ENCODE results near the gene PTPRG.

Gene PTPRG

DNA sequence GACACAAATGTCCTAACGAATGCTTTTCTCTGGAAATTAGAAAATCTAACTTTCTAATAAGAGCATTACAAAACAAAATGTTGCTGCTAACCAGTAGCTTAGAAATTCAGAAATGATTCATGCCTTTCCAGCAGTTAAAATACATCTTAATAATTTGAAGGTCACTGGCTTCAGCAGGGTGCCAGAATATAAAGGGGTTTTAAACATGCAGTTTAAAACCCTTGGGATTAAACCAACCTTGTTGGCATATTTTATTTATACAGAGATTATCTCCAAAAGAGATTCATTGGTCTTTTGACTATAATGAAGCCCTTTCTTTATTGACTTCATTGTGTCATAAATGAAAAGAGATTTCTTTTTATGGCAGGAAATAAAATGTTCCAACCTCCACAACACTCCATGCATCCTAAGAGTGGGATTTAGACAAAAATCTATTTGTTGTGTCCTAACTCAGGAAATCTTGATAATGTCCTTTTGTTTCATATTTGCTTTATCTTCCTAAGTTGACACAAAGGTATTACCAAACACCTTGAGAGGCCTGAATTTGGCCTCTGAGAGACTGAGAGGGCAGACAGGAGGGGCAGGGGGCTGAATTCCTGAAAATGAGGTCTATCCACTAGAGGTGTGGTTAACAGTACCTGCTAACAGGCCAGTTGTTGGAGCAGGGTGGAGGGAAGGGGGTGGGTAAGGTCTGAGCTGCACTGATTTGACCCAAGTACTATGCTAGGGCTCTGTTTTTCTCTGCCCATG lies 687.5 kb downstream of the PTPRG start:
- Histone ChIP-seq H3K27me3 (ENCODE audit: low read depth, low read length) (no peaks in the 10 kb centered on the region), H3K36me3 (replicated peaks; ENCODE audit: low read depth, low read length) (no peaks in the 10 kb centered on the region), H3K27ac (ENCODE audit: low read length) (no peak overlapping the region), H3K9ac (ENCODE audit: low read length) (no peak overlapping the region), H4K20me1 (ENCODE audit: insufficient read depth, low read length) (no peaks in the 10 kb centered on the region), H3K9me3 (ENCODE audit: insufficient read depth, low read length) (no peaks in the 10 kb centered on the region), H3K4me3 (ENCODE audit: low read length) (no peak overlapping the region), H2AFZ (ENCODE audit: low read depth, low read length) (no peak overlapping the region), H3K79me2 (ENCODE audit: low read length) (no peaks in the 10 kb centered on the region), H3K4me2 (ENCODE audit: low read length) (no peak overlapping the region), H3K4me1 (ENCODE audit: low read length) (0 out of 2 replicates have a peak, but pooled peaks cover 2% of the 10 kb centered on the region)
- TF ChIP-seq EZH2phosphoT487 (IDR thresholded peaks at IDR 0.05; ENCODE audit: low read depth): no peak
- TF ChIP-seq, protein P1, sequence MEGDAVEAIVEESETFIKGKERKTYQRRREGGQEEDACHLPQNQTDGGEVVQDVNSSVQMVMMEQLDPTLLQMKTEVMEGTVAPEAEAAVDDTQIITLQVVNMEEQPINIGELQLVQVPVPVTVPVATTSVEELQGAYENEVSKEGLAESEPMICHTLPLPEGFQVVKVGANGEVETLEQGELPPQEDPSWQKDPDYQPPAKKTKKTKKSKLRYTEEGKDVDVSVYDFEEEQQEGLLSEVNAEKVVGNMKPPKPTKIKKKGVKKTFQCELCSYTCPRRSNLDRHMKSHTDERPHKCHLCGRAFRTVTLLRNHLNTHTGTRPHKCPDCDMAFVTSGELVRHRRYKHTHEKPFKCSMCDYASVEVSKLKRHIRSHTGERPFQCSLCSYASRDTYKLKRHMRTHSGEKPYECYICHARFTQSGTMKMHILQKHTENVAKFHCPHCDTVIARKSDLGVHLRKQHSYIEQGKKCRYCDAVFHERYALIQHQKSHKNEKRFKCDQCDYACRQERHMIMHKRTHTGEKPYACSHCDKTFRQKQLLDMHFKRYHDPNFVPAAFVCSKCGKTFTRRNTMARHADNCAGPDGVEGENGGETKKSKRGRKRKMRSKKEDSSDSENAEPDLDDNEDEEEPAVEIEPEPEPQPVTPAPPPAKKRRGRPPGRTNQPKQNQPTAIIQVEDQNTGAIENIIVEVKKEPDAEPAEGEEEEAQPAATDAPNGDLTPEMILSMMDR (IDR thresholded peaks at IDR 0.05; ENCODE audit: low read depth, low read length): no peak

DNA sequence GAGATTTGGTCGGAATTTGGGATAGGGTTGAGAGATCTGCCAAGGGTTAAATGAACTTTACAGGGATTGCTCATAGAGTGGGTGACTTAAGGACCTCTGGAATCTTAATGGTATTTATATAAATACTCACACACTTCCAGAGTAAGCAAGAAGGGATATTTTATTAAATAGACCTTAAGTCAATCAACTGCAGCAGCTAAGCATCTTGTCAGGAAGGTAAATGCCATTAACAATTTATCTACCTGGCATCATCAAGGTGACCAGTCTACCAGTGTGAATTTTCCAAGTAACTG lies 688.1 kb downstream of the PTPRG start:
- Histone ChIP-seq H3K36me3 (replicated peaks; ENCODE audit: low read depth, low read length) (no peaks in the 10 kb centered on the region), H2AFZ (ENCODE audit: low read depth, low read length) (no peak overlapping the region), H3K79me2 (ENCODE audit: low read length) (no peaks in the 10 kb centered on the region), H3K9ac (ENCODE audit: low read length) (no peak overlapping the region), H3K4me1 (ENCODE audit: low read length) (no peaks in the 10 kb centered on the region), H3K4me3 (ENCODE audit: low read length) (no peak overlapping the region), H3K4me2 (ENCODE audit: low read length) (no peak overlapping the region), H3K9me3 (ENCODE audit: insufficient read depth, low read length) (no peaks in the 10 kb centered on the region), H3K27me3 (ENCODE audit: low read depth, low read length) (no peaks in the 10 kb centered on the region), H3K27ac (ENCODE audit: low read length) (no peak overlapping the region), H4K20me1 (ENCODE audit: insufficient read depth, low read length) (no peaks in the 10 kb centered on the region)
- TF ChIP-seq, protein P1 (IDR thresholded peaks at IDR 0.05; ENCODE audit: low read depth, low read length): no peak
- no peak for TF ChIP-seq EZH2phosphoT487 (IDR thresholded peaks at IDR 0.05; ENCODE audit: low read depth)

DNA sequence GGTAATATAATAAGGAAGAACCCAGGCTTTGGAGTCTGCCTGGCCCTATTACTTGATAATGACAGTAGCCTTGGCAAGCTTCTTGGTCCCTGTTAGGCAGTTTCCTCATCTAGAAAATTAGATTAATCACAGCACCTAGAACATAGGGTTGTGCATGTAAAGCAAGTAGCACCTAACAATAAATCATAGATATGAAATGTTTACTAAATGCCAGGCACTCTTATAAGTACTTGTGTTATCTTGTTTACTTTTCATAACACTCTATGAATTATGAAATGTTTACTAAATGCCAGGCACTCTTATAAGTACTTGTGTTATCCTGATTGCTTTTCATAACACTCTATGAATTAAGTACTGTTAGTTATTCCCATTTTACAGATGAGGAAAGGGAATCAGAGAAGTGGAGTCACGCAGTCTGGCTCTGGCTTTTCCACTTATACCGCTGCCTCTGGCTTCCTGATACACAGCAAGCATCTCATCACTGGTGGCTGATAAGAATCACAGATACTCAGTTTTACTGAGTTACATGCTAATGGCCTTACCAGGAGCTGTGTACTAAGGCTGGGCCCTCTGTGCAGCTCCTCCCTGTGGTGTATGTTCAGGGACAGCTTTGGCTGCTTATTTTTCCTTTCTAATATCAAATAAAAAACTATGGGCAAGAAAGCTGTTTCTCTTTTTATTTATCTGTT lies 688.6 kb downstream of the PTPRG start:
- H3K9me3 ChIP-seq (ENCODE audit: insufficient read depth, low read length): no peaks in the 10 kb centered on the region
- H3K27me3 ChIP-seq (ENCODE audit: low read depth, low read length): no peaks in the 10 kb centered on the region
- no peaks in the 10 kb centered on the region for H3K4me1 ChIP-seq (ENCODE audit: low read length)
- no peaks in the 10 kb centered on the region for H3K79me2 ChIP-seq (ENCODE audit: low read length)
- no peak overlapping the region for H2AFZ ChIP-seq (ENCODE audit: low read depth, low read length)
- TF ChIP-seq EZH2phosphoT487 (IDR thresholded peaks at IDR 0.05; ENCODE audit: low read depth): no peak
- TF ChIP-seq, protein P1 (IDR thresholded peaks at IDR 0.05; ENCODE audit: low read depth, low read length): no peak
- no peaks in the 10 kb centered on the region for H4K20me1 ChIP-seq (ENCODE audit: insufficient read depth, low read length)
- H3K27ac ChIP-seq (ENCODE audit: low read length): no peak overlapping the region
- no peaks in the 10 kb centered on the region for H3K36me3 ChIP-seq (replicated peaks; ENCODE audit: low read depth, low read length)
- H3K4me2 ChIP-seq (ENCODE audit: low read length): no peak overlapping the region
- no peak overlapping the region for H3K4me3 ChIP-seq (ENCODE audit: low read length)
- H3K9ac ChIP-seq (ENCODE audit: low read length): no peak overlapping the region

DNA sequence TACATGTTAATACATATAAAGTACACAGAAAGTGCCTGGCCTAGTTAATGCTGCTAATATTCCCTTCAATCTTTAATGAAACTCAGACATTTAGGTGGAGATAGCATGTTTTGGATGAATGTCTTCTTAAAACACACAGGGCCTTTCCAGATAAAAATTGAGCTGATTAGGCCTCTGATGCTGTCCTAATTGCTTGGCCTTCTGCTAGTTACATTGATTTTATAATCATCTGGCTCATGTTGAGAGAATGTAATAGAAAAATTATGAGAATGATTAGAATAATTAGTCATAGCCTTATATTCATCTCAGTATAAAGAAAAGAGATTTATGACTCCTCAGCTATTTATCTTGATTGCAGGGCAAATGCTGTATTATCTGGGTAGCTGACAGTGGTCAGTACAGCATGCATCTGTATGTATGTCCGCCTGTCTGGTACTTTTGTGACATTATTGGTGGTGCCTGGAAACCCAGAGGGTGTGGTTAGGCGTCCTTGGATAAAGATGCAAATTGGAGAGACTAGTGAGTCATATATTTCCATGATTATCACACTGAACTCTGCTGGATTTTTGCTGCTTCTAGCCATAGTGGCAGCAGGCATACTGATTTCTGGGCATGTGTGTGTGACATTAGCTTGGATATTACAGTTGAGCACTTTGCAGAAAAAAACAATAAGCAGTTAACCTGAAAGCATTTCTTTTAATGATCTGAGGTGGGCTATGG lies 691.2 kb downstream of the PTPRG start:
- H4K20me1 ChIP-seq (ENCODE audit: insufficient read depth, low read length): no peaks in the 10 kb centered on the region
- no peak overlapping the region for H3K9ac ChIP-seq (ENCODE audit: low read length)
- no peaks in the 10 kb centered on the region for H3K4me1 ChIP-seq (ENCODE audit: low read length)
- H3K4me2 ChIP-seq (ENCODE audit: low read length): no peak overlapping the region
- H3K36me3 ChIP-seq (replicated peaks; ENCODE audit: low read depth, low read length): no peaks in the 10 kb centered on the region
- H3K79me2 ChIP-seq (ENCODE audit: low read length): no peaks in the 10 kb centered on the region
- H3K9me3 ChIP-seq (ENCODE audit: insufficient read depth, low read length): no peaks in the 10 kb centered on the region
- H3K27ac ChIP-seq (ENCODE audit: low read length): no peak overlapping the region
- H3K4me3 ChIP-seq (ENCODE audit: low read length): no peak overlapping the region
- no peak overlapping the region for H2AFZ ChIP-seq (ENCODE audit: low read depth, low read length)
- H3K27me3 ChIP-seq (ENCODE audit: low read depth, low read length): no peaks in the 10 kb centered on the region
- TF ChIP-seq, protein P1 (IDR thresholded peaks at IDR 0.05; ENCODE audit: low read depth, low read length): no peak

Measured in OCI-LY3 (cell line).